Adrenal gland (tissue), 5 donors: ENCODE data around the gene CYYR1.

Experiments used
- CTCF ChIP-seq, 6 experiments: fragments of 450-650 bp in 4 of 6; fragments of 200-600 bp in 2 of 6; sonication (generic) in 1 of 6; IDR thresholded peaks; 1 replicate in 5 of 6; 2 replicates in 1 of 6; pipeline versions ENCODE4 v1.5.1 to v1.8.0; 2016 to 2021; ENCODE audit warnings: antibody characterized with exemption in 6 of 6, mild to moderate bottlenecking in 2 of 6, moderate library complexity in 1 of 6
- POLR2A ChIP-seq, 2 donors: fragments of 450-650 bp; IDR thresholded peaks; one replicate each; pipeline ENCODE4 v1.6.1; 2017; ENCODE audit warnings: antibody characterized with exemption in 2 of 2, mild to moderate bottlenecking in 2 of 2, moderate library complexity in 1 of 2
- donor health status: DM: no; HTN: no; CAD: no.

GRCh38 chr21:26539566-26539965 is 33.5 kb downstream of the CYYR1 start:
- TF ChIP-seq CTCF (IDR thresholded peaks at IDR 0.05) (no peak), POLR2A (IDR thresholded peaks at IDR 0.05) (no peak)
